SK-N-SH treated with all-trans-retinoic acid at 6 μM for 48 hours (cell line): Measurements from ENCODE around the gene RTN1.

Experiments
- ATAC-seq: fragments of 200-7000 bp; cut with Tn5 transposase; 3 replicates; pipeline ENCODE4 v1.9.1; 2020; ENCODE audit warnings: mild to moderate bottlenecking, moderate library complexity
- ARNTL ChIP-seq: fragments of 450-650 bp; formaldehyde crosslinking; IDR thresholded peaks from 2 replicates; pipeline ENCODE4 v1.5.0; 2020; ENCODE audit warnings: low read depth, mild to moderate bottlenecking, moderate library complexity, borderline replicate concordance
- BACH2 ChIP-seq: fragments of 250-450 bp; sonication (Bioruptor Pico); IDR thresholded peaks from 2 replicates; pipeline ENCODE4 v1.9.0; 2021; ENCODE audit warnings: mild to moderate bottlenecking, borderline replicate concordance
- CSDC2 ChIP-seq: fragments of 250-450 bp; sonication (Bioruptor Pico); IDR thresholded peaks from 2 replicates; pipeline ENCODE4 v1.5.0; 2020; ENCODE audit warnings: mild to moderate bottlenecking, moderate library complexity
- ESRRG ChIP-seq: fragments of 250-450 bp; sonication (Bioruptor Pico); IDR thresholded peaks from 2 replicates; pipeline ENCODE4 v1.6.1; 2021; ENCODE audit warnings: mild to moderate bottlenecking
- GLIS3 ChIP-seq: fragments of 250-450 bp; sonication (Bioruptor Pico); IDR thresholded peaks from 2 replicates; pipeline ENCODE4 v1.5.0; 2020; ENCODE audit warnings: mild to moderate bottlenecking, moderate library complexity
- ISL1 ChIP-seq: fragments of 250-450 bp; sonication (Bioruptor Pico); IDR thresholded peaks from 2 replicates; pipeline ENCODE4 v2.1.2; 2022; ENCODE audit warnings: mild to moderate bottlenecking, moderate library complexity
- OSR1 ChIP-seq: fragments of 250-450 bp; sonication (Bioruptor Pico); IDR thresholded peaks from 2 replicates; pipeline ENCODE4 v1.8.0; 2022; ENCODE audit warnings: moderate library complexity, mild to moderate bottlenecking, inconsistent platforms
- RARB ChIP-seq: fragments of 250-450 bp; sonication (Bioruptor Pico); IDR thresholded peaks from 2 replicates; pipeline ENCODE4 v1.8.0; 2021; ENCODE audit warnings: mild to moderate bottlenecking, moderate library complexity
- SNAI2 ChIP-seq: fragments of 250-450 bp; sonication (Bioruptor Pico); IDR thresholded peaks from 2 replicates; pipeline ENCODE4 v1.5.0; 2020; ENCODE audit warnings: mild to moderate bottlenecking, moderate library complexity
- TCF4 ChIP-seq: fragments of 250-450 bp; sonication (Bioruptor Pico); IDR thresholded peaks from 2 replicates; pipeline ENCODE4 v1.8.0; 2021; ENCODE audit warnings: mild to moderate bottlenecking, moderate library complexity, borderline replicate concordance
- TOX ChIP-seq: fragments of 250-450 bp; sonication (Bioruptor Pico); IDR thresholded peaks from 2 replicates; pipeline ENCODE4 v1.8.0; 2021; ENCODE audit warnings: mild to moderate bottlenecking, moderate library complexity, borderline replicate concordance
- ZFP3 ChIP-seq: fragments of 250-450 bp; sonication (Bioruptor Pico); IDR thresholded peaks from 2 replicates; pipeline ENCODE4 v1.5.0; 2020; ENCODE audit warnings: mild to moderate bottlenecking, moderate library complexity
- ZFP30 ChIP-seq: fragments of 450-650 bp; formaldehyde crosslinking; IDR thresholded peaks from 2 replicates; pipeline ENCODE4 v1.5.0; 2022; ENCODE audit warnings: mild to moderate bottlenecking, moderate library complexity
- ZNF565 ChIP-seq: fragments of 450-650 bp; formaldehyde crosslinking; conservative IDR thresholded peaks from 2 replicates; pipeline ENCODE4 v1.5.0; 2020; ENCODE audit warnings: low read depth, mild to moderate bottlenecking, moderate library complexity
- ZNF70 ChIP-seq: fragments of 450-650 bp; formaldehyde crosslinking; IDR thresholded peaks from 2 replicates; pipeline ENCODE4 v1.5.0; 2020; ENCODE audit warnings: mild to moderate bottlenecking, moderate library complexity
- ZNF8 ChIP-seq: fragments of 450-650 bp; formaldehyde crosslinking; IDR thresholded peaks from 2 replicates; pipeline ENCODE4 v1.5.0; 2020; ENCODE audit warnings: mild to moderate bottlenecking, moderate library complexity
- TF ChIP-seq, protein P1 (sequence below): fragments of 250-450 bp; sonication (Bioruptor Pico); IDR thresholded peaks from 2 replicates; pipeline ENCODE4 v1.8.0; 2020; ENCODE audit warnings: mild to moderate bottlenecking, moderate library complexity, borderline replicate concordance
- TF ChIP-seq, protein P2 (sequence below): fragments of 250-450 bp; sonication (Bioruptor Pico); IDR thresholded peaks from 2 replicates; pipeline ENCODE4 v1.8.0; 2021; ENCODE audit warnings: low read depth, mild to moderate bottlenecking, moderate library complexity, borderline replicate concordance
- TF ChIP-seq, protein P3 (sequence below): fragments of 250-450 bp; sonication (Bioruptor Pico); IDR thresholded peaks from 2 replicates; pipeline ENCODE4 v1.5.1; 2020; ENCODE audit warnings: low read depth, mild to moderate bottlenecking, moderate library complexity
- TF ChIP-seq, protein P4 (sequence below): fragments of 250-450 bp; sonication (Bioruptor Pico); IDR thresholded peaks from 2 replicates; pipeline ENCODE4 v1.5.1; 2021; ENCODE audit warnings: mild to moderate bottlenecking, moderate library complexity
- TF ChIP-seq, protein P5 (sequence below): fragments of 250-450 bp; sonication (Bioruptor Pico); IDR thresholded peaks from 2 replicates; pipeline ENCODE4 v1.5.0; 2020; ENCODE audit warnings: mild to moderate bottlenecking, moderate library complexity

Gene RTN1

DNA sequence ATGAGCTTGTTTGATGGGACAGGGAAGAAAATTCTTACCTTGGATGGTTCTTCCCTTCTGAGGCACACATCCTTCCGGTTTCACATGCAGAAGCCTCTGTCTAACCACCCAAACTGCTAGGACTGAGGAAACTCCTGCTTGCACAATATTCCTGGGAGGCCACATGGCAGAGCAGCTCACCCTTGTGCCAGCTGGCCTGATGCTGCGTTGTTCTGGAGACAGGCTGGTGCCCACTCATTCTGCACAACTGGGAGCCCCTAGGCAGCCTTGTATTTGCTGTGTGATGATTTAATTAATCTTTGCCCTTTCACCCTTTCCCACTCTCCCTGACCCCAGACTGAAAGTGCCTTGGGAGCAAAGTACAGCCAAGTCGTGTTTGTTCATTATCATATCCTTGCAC is 130.8 kb downstream of the RTN1 start:
- TF ChIP-seq CSDC2 (CRISPR knock-in tag) (no peak), TCF4 (CRISPR knock-in tag) (no peak), TOX (CRISPR knock-in tag) (no peak), ESRRG (CRISPR knock-in tag) (no peak), ISL1 (CRISPR knock-in tag) (no peak), BACH2 (CRISPR knock-in tag) (no peak), RARB (CRISPR knock-in tag) (no peak), ZNF8 (no peak), OSR1 (CRISPR knock-in tag) (no peak), ARNTL (no peak)
- TF ChIP-seq, protein P1, sequence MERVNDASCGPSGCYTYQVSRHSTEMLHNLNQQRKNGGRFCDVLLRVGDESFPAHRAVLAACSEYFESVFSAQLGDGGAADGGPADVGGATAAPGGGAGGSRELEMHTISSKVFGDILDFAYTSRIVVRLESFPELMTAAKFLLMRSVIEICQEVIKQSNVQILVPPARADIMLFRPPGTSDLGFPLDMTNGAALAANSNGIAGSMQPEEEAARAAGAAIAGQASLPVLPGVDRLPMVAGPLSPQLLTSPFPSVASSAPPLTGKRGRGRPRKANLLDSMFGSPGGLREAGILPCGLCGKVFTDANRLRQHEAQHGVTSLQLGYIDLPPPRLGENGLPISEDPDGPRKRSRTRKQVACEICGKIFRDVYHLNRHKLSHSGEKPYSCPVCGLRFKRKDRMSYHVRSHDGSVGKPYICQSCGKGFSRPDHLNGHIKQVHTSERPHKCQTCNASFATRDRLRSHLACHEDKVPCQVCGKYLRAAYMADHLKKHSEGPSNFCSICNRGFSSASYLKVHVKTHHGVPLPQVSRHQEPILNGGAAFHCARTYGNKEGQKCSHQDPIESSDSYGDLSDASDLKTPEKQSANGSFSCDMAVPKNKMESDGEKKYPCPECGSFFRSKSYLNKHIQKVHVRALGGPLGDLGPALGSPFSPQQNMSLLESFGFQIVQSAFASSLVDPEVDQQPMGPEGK (CRISPR knock-in tag), result no peak
- TF ChIP-seq, protein P2, sequence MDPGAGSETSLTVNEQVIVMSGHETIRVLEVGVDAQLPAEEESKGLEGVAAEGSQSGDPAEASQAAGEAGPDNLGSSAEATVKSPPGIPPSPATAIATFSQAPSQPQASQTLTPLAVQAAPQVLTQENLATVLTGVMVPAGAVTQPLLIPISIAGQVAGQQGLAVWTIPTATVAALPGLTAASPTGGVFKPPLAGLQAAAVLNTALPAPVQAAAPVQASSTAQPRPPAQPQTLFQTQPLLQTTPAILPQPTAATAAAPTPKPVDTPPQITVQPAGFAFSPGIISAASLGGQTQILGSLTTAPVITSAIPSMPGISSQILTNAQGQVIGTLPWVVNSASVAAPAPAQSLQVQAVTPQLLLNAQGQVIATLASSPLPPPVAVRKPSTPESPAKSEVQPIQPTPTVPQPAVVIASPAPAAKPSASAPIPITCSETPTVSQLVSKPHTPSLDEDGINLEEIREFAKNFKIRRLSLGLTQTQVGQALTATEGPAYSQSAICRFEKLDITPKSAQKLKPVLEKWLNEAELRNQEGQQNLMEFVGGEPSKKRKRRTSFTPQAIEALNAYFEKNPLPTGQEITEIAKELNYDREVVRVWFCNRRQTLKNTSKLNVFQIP (CRISPR knock-in tag), result no peak
- TF ChIP-seq, protein P3, sequence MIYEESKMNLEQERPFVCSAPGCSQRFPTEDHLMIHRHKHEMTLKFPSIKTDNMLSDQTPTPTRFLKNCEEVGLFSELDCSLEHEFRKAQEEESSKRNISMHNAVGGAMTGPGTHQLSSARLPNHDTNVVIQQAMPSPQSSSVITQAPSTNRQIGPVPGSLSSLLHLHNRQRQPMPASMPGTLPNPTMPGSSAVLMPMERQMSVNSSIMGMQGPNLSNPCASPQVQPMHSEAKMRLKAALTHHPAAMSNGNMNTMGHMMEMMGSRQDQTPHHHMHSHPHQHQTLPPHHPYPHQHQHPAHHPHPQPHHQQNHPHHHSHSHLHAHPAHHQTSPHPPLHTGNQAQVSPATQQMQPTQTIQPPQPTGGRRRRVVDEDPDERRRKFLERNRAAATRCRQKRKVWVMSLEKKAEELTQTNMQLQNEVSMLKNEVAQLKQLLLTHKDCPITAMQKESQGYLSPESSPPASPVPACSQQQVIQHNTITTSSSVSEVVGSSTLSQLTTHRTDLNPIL (CRISPR knock-in tag), result no peak
- ATAC-seq, result no peak

DNA sequence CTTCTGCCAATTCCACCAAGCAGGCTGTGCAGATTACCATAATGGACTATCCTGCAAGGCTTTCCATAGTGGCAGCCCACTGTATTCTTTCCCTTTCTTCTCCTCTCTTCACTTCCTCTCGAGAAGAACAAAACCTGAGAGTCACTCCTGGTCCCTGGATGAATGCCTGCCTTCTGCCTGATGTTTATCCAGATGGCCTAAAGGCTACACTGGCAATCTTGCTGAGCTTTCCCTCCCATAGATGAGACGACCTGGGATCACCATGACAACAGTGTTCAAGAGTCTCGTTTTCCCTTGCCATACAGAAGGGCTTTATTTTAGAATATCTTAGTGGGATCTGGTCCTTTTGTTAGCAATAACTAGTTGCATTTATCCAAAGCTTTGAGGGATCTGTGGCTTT is 142.3 kb downstream of the RTN1 start:
- ATAC-seq, result no peak
- TF ChIP-seq, protein P4, sequence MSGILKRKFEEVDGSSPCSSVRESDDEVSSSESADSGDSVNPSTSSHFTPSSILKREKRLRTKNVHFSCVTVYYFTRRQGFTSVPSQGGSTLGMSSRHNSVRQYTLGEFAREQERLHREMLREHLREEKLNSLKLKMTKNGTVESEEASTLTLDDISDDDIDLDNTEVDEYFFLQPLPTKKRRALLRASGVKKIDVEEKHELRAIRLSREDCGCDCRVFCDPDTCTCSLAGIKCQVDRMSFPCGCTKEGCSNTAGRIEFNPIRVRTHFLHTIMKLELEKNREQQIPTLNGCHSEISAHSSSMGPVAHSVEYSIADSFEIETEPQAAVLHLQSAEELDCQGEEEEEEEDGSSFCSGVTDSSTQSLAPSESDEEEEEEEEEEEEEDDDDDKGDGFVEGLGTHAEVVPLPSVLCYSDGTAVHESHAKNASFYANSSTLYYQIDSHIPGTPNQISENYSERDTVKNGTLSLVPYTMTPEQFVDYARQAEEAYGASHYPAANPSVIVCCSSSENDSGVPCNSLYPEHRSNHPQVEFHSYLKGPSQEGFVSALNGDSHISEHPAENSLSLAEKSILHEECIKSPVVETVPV (CRISPR knock-in tag), result no peak
- TF ChIP-seq RARB (CRISPR knock-in tag) (no peak), ZNF8 (no peak), CSDC2 (CRISPR knock-in tag) (no peak), ZFP3 (CRISPR knock-in tag) (no peak), ZNF565 (CRISPR knock-in tag) (no peak)
- TF ChIP-seq, protein P3 (CRISPR knock-in tag), result no peak

DNA sequence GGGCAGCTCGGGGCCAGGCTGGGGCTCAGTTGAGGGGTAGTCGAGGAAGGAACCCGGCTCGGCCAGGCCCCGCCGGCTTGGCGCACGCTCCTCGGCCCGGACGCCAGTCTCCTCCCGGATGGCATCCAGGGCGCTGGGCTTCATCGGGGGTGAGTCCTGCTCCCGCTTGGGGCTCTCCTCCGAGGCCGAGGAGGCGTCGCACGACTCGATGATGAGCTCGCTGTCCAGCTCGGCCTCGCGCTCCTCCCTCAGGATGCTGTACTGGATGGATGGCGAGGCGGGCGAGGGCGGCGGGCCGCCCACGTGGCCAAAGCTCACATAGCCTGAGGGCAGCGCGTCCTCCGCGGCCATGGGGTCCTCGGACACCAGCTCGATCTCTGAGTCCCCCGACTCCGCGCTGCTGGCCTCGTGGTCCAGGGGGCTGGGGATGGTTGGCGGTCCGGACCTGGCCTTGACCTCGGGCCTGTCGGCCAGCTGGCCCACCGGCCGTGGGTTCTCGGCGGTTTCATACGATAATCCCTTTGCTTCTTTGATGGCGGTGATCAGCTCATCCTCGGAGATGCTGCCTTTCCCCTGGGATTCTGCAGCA is 143.4 kb downstream of the RTN1 start:
- TF ChIP-seq, protein P3 (CRISPR knock-in tag), result no peak
- TF ChIP-seq ZFP3 (CRISPR knock-in tag) (no peak), SNAI2 (CRISPR knock-in tag) (no peak), BACH2 (CRISPR knock-in tag) (no peak), TOX (CRISPR knock-in tag) (no peak), ZNF70 (CRISPR knock-in tag) (no peak), ZNF8 (no peak), GLIS3 (CRISPR knock-in tag) (no peak), ZFP30 (CRISPR knock-in tag) (no peak), RARB (CRISPR knock-in tag) (no peak)
- TF ChIP-seq, protein P4 (CRISPR knock-in tag), result no peak
- TF ChIP-seq, protein P5, sequence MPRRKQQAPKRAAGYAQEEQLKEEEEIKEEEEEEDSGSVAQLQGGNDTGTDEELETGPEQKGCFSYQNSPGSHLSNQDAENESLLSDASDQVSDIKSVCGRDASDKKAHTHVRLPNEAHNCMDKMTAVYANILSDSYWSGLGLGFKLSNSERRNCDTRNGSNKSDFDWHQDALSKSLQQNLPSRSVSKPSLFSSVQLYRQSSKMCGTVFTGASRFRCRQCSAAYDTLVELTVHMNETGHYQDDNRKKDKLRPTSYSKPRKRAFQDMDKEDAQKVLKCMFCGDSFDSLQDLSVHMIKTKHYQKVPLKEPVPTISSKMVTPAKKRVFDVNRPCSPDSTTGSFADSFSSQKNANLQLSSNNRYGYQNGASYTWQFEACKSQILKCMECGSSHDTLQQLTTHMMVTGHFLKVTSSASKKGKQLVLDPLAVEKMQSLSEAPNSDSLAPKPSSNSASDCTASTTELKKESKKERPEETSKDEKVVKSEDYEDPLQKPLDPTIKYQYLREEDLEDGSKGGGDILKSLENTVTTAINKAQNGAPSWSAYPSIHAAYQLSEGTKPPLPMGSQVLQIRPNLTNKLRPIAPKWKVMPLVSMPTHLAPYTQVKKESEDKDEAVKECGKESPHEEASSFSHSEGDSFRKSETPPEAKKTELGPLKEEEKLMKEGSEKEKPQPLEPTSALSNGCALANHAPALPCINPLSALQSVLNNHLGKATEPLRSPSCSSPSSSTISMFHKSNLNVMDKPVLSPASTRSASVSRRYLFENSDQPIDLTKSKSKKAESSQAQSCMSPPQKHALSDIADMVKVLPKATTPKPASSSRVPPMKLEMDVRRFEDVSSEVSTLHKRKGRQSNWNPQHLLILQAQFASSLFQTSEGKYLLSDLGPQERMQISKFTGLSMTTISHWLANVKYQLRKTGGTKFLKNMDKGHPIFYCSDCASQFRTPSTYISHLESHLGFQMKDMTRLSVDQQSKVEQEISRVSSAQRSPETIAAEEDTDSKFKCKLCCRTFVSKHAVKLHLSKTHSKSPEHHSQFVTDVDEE, result no peak
- no peak for ATAC-seq
